ENCODE results near the gene LRIT1.

The LRIT1 gene

GRCh38 chr10:84216834-84217233 is 24.5 kb downstream of the LRIT1 start:
- no peak for DNase-seq (ENCODE audit: low spot score)

GRCh38 chr10:84214612-84215235 is 26.6 kb downstream of the LRIT1 start:
- DNase-seq (ENCODE audit: low spot score): no peak

- no peak for DNase-seq (ENCODE audit: low spot score)
These were observed 27.2 kb downstream of the LRIT1 start for GRCh38 chr10:84214046-84214572.

GRCh38 chr10:84213076-84213475 is 28.3 kb downstream of the LRIT1 start:
- no peak for DNase-seq (ENCODE audit: low spot score)

GRCh38 chr10:84212014-84212413 is 29.3 kb downstream of the LRIT1 start:
- no peak for DNase-seq (ENCODE audit: low spot score)

GRCh38 chr10:84211566-84211965 is 29.8 kb downstream of the LRIT1 start:
- DNase-seq (ENCODE audit: low spot score): no peak

- no peak for DNase-seq (ENCODE audit: low spot score)
These were observed 33.3 kb downstream of the LRIT1 start for GRCh38 chr10:84208023-84208422.

GRCh38 chr10:84205853-84206525 is 35.4 kb downstream of the LRIT1 start:
- no peak for DNase-seq (ENCODE audit: low spot score)

- DNase-seq (ENCODE audit: low spot score): peak; percentile 69
These were observed 36.1 kb downstream of the LRIT1 start for GRCh38 chr10:84205049-84205852.

- DNase-seq (ENCODE audit: low spot score): no peak
These were observed 36.7 kb downstream of the LRIT1 start for GRCh38 chr10:84204610-84205009.

GRCh38 chr10:84204122-84204521 is 37.2 kb downstream of the LRIT1 start:
- DNase-seq (ENCODE audit: low spot score): no peak

- DNase-seq (ENCODE audit: low spot score): no peak
These were observed 39.0 kb downstream of the LRIT1 start for GRCh38 chr10:84202349-84202748.

GRCh38 chr10:84201682-84202081 is 39.7 kb downstream of the LRIT1 start:
- DNase-seq (ENCODE audit: low spot score): no peak

- DNase-seq (ENCODE audit: low spot score): no peak
These were observed 40.1 kb downstream of the LRIT1 start for GRCh38 chr10:84201244-84201606.

GRCh38 chr10:84200537-84201243 is 40.7 kb downstream of the LRIT1 start:
- no peak for DNase-seq (ENCODE audit: low spot score)

- no peak for DNase-seq (ENCODE audit: low spot score)
These were observed 43.0 kb downstream of the LRIT1 start for GRCh38 chr10:84198206-84198915.

GRCh38 chr10:84197643-84198042 is 43.7 kb downstream of the LRIT1 start:
- no peak for DNase-seq (ENCODE audit: low spot score)

GRCh38 chr10:84196941-84197340 is 44.4 kb downstream of the LRIT1 start:
- DNase-seq (ENCODE audit: low spot score): no peak

- peak; percentile 43 for DNase-seq (ENCODE audit: low spot score)
These were observed 45.3 kb downstream of the LRIT1 start for GRCh38 chr10:84196083-84196482.

- no peak for DNase-seq (ENCODE audit: low spot score)
These were observed 46.1 kb downstream of the LRIT1 start for GRCh38 chr10:84195044-84195830.
